ENCODE measurements around the gene GFOD1.

GRCh38 chr6:13429406-13429753 lies 58.0 kb downstream of the GFOD1 start:
- TF ChIP-seq POLR2A (IDR thresholded peaks at IDR 0.05; ENCODE audit: low read depth, low read length) (no peak), POLR2AphosphoS5 (IDR thresholded peaks at IDR 0.05; ENCODE audit: low read depth, low read length) (no peak)

All from GM12892 (cell line).